GM23338 (cell line): ENCODE results near the gene HERC5. TPM values are rescaled to one million over a fixed set of nuclear protein-coding genes. Genes with fewer than 3 reads are reported as not detected.

Source experiments
- ATAC-seq: fragments of 200-7000 bp; cut with Tn5 transposase; 3 replicates; pipeline ENCODE4 v1.9.1; 2020
- DNase-seq: peaks from one replicate; pipeline ENCODE4 v3.0.0-alpha.2; 2015; ENCODE audit warnings: low spot score
- H2AFZ ChIP-seq: fragments of 200-600 bp; sonication (generic); 2 replicates; pipeline ENCODE4 v1.8.0; 2016; ENCODE audit warnings: antibody characterized with exemption, mild to moderate bottlenecking, moderate library complexity
- H3F3A ChIP-seq: fragments of 200-600 bp; sonication (generic); replicated peaks from 2 replicates; pipeline ENCODE4 v1.8.0; 2017; ENCODE audit warnings: antibody characterized with exemption, mixed run types, low read depth
- H3K27ac ChIP-seq: fragments of 200-600 bp; sonication (generic); 2 replicates; pipeline ENCODE4 v1.6.1; 2016; ENCODE audit warnings: low read depth
- H3K27me3 ChIP-seq: fragments of 200-600 bp; sonication (generic); 2 replicates; pipeline ENCODE4 v1.8.0; 2016; ENCODE audit warnings: mild to moderate bottlenecking, mixed run types, moderate library complexity; ENCODE audit not compliant: insufficient read depth
- H3K36me3 ChIP-seq: fragments of 200-600 bp; sonication (generic); 2 replicates; pipeline ENCODE4 v1.8.0; 2016; ENCODE audit warnings: mild to moderate bottlenecking; ENCODE audit not compliant: insufficient read depth
- H3K4me1 ChIP-seq: fragments of 200-600 bp; sonication (generic); 2 replicates; pipeline ENCODE4 v1.8.0; 2016; ENCODE audit warnings: mild to moderate bottlenecking, moderate library complexity; ENCODE audit not compliant: insufficient read depth
- H3K4me2 ChIP-seq: fragments of 200-600 bp; sonication (generic); 2 replicates; pipeline ENCODE4 v1.7.1; 2017; ENCODE audit warnings: mixed run types
- H3K4me3 ChIP-seq: fragments of 200-600 bp; sonication (generic); 2 replicates; pipeline ENCODE4 v1.6.1; 2016; ENCODE audit warnings: mixed run types
- H3K79me2 ChIP-seq: fragments of 200-600 bp; sonication (generic); replicated peaks from 2 replicates; pipeline ENCODE4 v1.8.0; 2017; ENCODE audit warnings: mild to moderate bottlenecking; ENCODE audit not compliant: insufficient read depth
- H3K9me2 ChIP-seq: fragments of 200-600 bp; sonication (generic); 2 replicates; pipeline ENCODE4 v1.8.0; 2017; ENCODE audit not compliant: insufficient read depth
- H4K20me1 ChIP-seq: fragments of 200-600 bp; sonication (generic); replicated peaks from 2 replicates; pipeline ENCODE4 v1.8.0; 2017; ENCODE audit warnings: mild to moderate bottlenecking; ENCODE audit not compliant: insufficient read depth
- H3K27ac Mint-ChIP-seq: 2 replicates; pipeline ENCODE4 v1.8.0; 2020; ENCODE audit warnings: inconsistent platforms, mild to moderate bottlenecking, moderate library complexity, mixed read lengths
- H3K27me3 Mint-ChIP-seq: 3 replicates; pipeline ENCODE4 v1.8.0; 2022; ENCODE audit warnings: low read depth, mild to moderate bottlenecking, moderate library complexity, mixed read lengths, inconsistent platforms; ENCODE audit not compliant: insufficient read depth, poor library complexity
- H3K36me3 Mint-ChIP-seq: 3 replicates; pipeline ENCODE4 v1.8.0; 2021; ENCODE audit warnings: low read depth, mild to moderate bottlenecking, inconsistent platforms, moderate library complexity, mixed read lengths
- H3K4me1 Mint-ChIP-seq: 3 replicates; pipeline ENCODE4 v1.8.0; 2020; ENCODE audit warnings: mild to moderate bottlenecking, inconsistent platforms, mixed read lengths
- H3K4me3 Mint-ChIP-seq: 3 replicates; pipeline ENCODE4 v1.8.0; 2021; ENCODE audit warnings: moderate library complexity, mild to moderate bottlenecking, inconsistent platforms, mixed read lengths
- H3K9me3 Mint-ChIP-seq: 3 replicates; pipeline ENCODE4 v1.8.0; 2020; ENCODE audit warnings: moderate library complexity, mild to moderate bottlenecking, inconsistent platforms, mixed read lengths
- CTCF ChIP-seq, 2 experiments: fragments of 200-600 bp in 1 of 2; sonication (generic) in 1 of 2; conservative IDR thresholded peaks; 2 replicates each; pipeline versions ENCODE4 v1.5.1 to v1.6.1; 2016 to 2017; ENCODE audit warnings: antibody characterized with exemption in 2 of 2, low read depth in 2 of 2, mild to moderate bottlenecking in 2 of 2, moderate library complexity in 1 of 2
- ETS1 ChIP-seq: IDR thresholded peaks from 2 replicates; pipeline ENCODE4 v1.6.1; 2016; ENCODE audit warnings: antibody characterized with exemption
- EZH2 ChIP-seq: fragments of 200-600 bp; sonication (generic); IDR thresholded peaks from one replicate; pipeline ENCODE4 v1.8.0; 2017; ENCODE audit warnings: antibody characterized with exemption, mild to moderate bottlenecking, low read depth; ENCODE audit not compliant: unreplicated experiment
- JUNB ChIP-seq: IDR thresholded peaks from one replicate; pipeline ENCODE4 v1.6.1; 2016; ENCODE audit warnings: antibody characterized with exemption; ENCODE audit not compliant: unreplicated experiment
- REST ChIP-seq: IDR thresholded peaks from one replicate; pipeline ENCODE4 v1.6.1; 2018; ENCODE audit warnings: antibody characterized with exemption; ENCODE audit not compliant: unreplicated experiment
- STAT1 ChIP-seq: IDR thresholded peaks from one replicate; pipeline ENCODE4 v1.6.1; 2016; ENCODE audit warnings: antibody characterized with exemption; ENCODE audit not compliant: unreplicated experiment
- ZNF331 ChIP-seq: fragments of 250-450 bp; sonication (Bioruptor Pico); IDR thresholded peaks from 2 replicates; pipeline ENCODE4 v1.5.0; 2020; ENCODE audit warnings: low read depth, mild to moderate bottlenecking, moderate library complexity
- polyA plus RNA-seq: library from polyadenylated mRNA; unstranded; fragments of >200 nt; fragmentation: Nextera tagmentation; extraction: Ambion mirVana; gene quantifications from 2 replicates; pipeline ENCODE4 v1.2.1, GENCODE V29; 2016
- total RNA-seq: library from RNA; depleted of rRNA; stranded (reverse); fragments of >200 nt; shearing (Covaris generic); gene quantifications from 2 replicates; pipeline ENCODE4 v1.2.3, GENCODE V29; 2014

The HERC5 gene
- total and polyA plus RNA-seq, 2 experiments from 2014 or later: 22.8 to 25.1 TPM

GRCh38 chr4:88481537-88481936 lies 24.6 kb downstream of the HERC5 start (continued):
- TF ChIP-seq REST (no peak), EZH2 (no peak), ZNF331 (CRISPR knock-in tag) (no peak), CTCF (conservative IDR thresholded peaks at IDR 0.05; ENCODE audit: low read depth in 2 of 2) (no peak), ETS1 (no peak)

GRCh38 chr4:88489100-88489761 lies 32.3 kb downstream of the HERC5 start:
- DNase-seq: no peak
- Mint-ChIP-seq H3K4me1 (no peaks in the 10 kb centered on the region), H3K27ac (no peak overlapping the region), H3K4me3 (no peak overlapping the region), H3K36me3 (peaks cover 3% of the 10 kb centered on the region; the same call in 1 of the 3 replicates), H3K27me3 (peaks cover 3% of the 10 kb centered on the region), H3K9me3 (no peaks in the 10 kb centered on the region)
- H3K9me2 ChIP-seq: no peaks in the 10 kb centered on the region
- no peaks in the 10 kb centered on the region for H4K20me1 ChIP-seq
- no peak overlapping the region for H3K4me3 ChIP-seq
- H3K79me2 ChIP-seq: no peaks in the 10 kb centered on the region
- no peaks in the 10 kb centered on the region for H3K4me1 ChIP-seq
- H3K27ac ChIP-seq: no peak overlapping the region
- no peak overlapping the region for H3K4me2 ChIP-seq
- no peaks in the 10 kb centered on the region for H3K27me3 ChIP-seq
- no peak overlapping the region for H2AFZ ChIP-seq
- ATAC-seq: no peak
- no peaks in the 10 kb centered on the region for H3F3A ChIP-seq
- H3K36me3 ChIP-seq: peaks cover 13% of the 10 kb centered on the region; the same call in 1 of the 2 replicates
- TF ChIP-seq JUNB (no peak), REST (no peak), STAT1 (no peak)
